CD4-positive, alpha-beta T cell (primary cell): Measurements from ENCODE around the gene CPNE4. TPM values are rescaled to one million over a fixed set of nuclear protein-coding genes. Genes with fewer than 3 reads are reported as not detected.

Source experiments
- ATAC-seq: fragments of 200-7000 bp; cut with Tn5 transposase; one replicate; pipeline ENCODE4 v1.10.0; 2022; ENCODE audit warnings: mild to moderate bottlenecking; ENCODE audit not compliant: poor library complexity
- CTCF ChIA-PET: fragments of 350-600 bp; sonication (Branson Sonifier 250); formaldehyde crosslinking; loops from one replicate; lab custom pipeline; 2021; ENCODE audit warnings: antibody characterized with exemption, inconsistent platforms; lab: Charles Lee
- POLR2A ChIA-PET: fragments of 350-600 bp; sonication (Branson Sonifier 250); formaldehyde crosslinking; loops from one replicate; lab custom pipeline; 2021; ENCODE audit warnings: antibody characterized with exemption, inconsistent platforms; lab: Charles Lee
- DNase-seq, 14 experiments: peaks; one replicate each; pipeline ENCODE4 v3.0.0-alpha.2; 2013 to 2020; ENCODE audit warnings: mixed read lengths in 2 of 14
- H3K27ac ChIP-seq, 2 donors: one replicate each; pipeline versions ENCODE4 v1.5.1 to v1.7.0; 2013; ENCODE audit warnings: low read length in 2 of 2, low read depth in 1 of 2, mild to moderate bottlenecking in 1 of 2
- H3K27me3 ChIP-seq, 2 experiments: 1 replicate in 1 of 2; 2 replicates in 1 of 2; pipeline versions ENCODE4 v1.6.1 to v1.7.0; 2013; ENCODE audit warnings: low read length in 2 of 2, control low read depth in 1 of 2, mild to moderate bottlenecking in 1 of 2, moderate library complexity in 1 of 2; ENCODE audit not compliant: insufficient read depth in 2 of 2, control insufficient read depth in 1 of 2
- H3K36me3 ChIP-seq: one replicate; pipeline ENCODE4 v1.6.1; 2013; ENCODE audit warnings: low read length, control low read depth; ENCODE audit not compliant: insufficient read depth
- H3K4me1 ChIP-seq: one replicate; pipeline ENCODE4 v1.6.1; 2013; ENCODE audit warnings: low read length, control low read depth; ENCODE audit not compliant: insufficient read depth
- H3K4me3 ChIP-seq: one replicate; pipeline ENCODE4 v1.5.1; 2013; ENCODE audit warnings: mild to moderate bottlenecking, low read length, moderate library complexity
- H3K9me3 ChIP-seq, 2 experiments: 1 replicate in 1 of 2; 2 replicates in 1 of 2; pipeline versions ENCODE4 v1.6.1 to v1.7.0; 2013; ENCODE audit warnings: low read length in 2 of 2, mild to moderate bottlenecking in 2 of 2, control low read depth in 1 of 2, moderate library complexity in 1 of 2; ENCODE audit not compliant: control insufficient read depth in 1 of 2, insufficient read depth in 1 of 2
- H3K27ac Mint-ChIP-seq: one replicate; pipeline ENCODE4 v1.8.0; 2020; ENCODE audit warnings: mixed read lengths
- H3K27me3 Mint-ChIP-seq: one replicate; pipeline ENCODE4 v1.8.0; 2021; ENCODE audit warnings: mixed read lengths
- H3K36me3 Mint-ChIP-seq: one replicate; pipeline ENCODE4 v1.8.0; 2021; ENCODE audit warnings: low read depth, mixed read lengths
- H3K4me1 Mint-ChIP-seq: one replicate; pipeline ENCODE4 v1.8.0; 2021; ENCODE audit warnings: low read depth, mixed read lengths
- H3K4me3 Mint-ChIP-seq: one replicate; pipeline ENCODE4 v1.8.0; 2020; ENCODE audit warnings: mild to moderate bottlenecking, mixed read lengths
- H3K9me3 Mint-ChIP-seq: one replicate; pipeline ENCODE4 v1.8.0; 2020; ENCODE audit warnings: mixed read lengths
- intact Hi-C, 2 experiments: fragments of 100-400 bp; cut with DNase I in 1 of 2; cut with micrococcal nuclease in 1 of 2; formaldehyde crosslinking; loops; one replicate each; pipeline versions ENCODE4 v1.15.1 to v1.9.0; 2023 to 2025; cut with DNase I, micrococcal nuclease
- total RNA-seq, 174 experiments: library from RNA in 2 of 174; stranded (reverse) in 2 of 174; gene quantifications; one replicate each; pipeline ENCODE4 v1.2.3 and lab custom pipeline; 2021 to 2026
- TF ChIP-seq, protein P1 (sequence below): fragments of 200-600 bp; IDR thresholded peaks from one replicate; pipeline ENCODE4 v1.8.0; 2022; ENCODE audit warnings: antibody characterized with exemption, mild to moderate bottlenecking

Gene CPNE4
- total RNA-seq, 2 experiments from 2014 or later, result not detected

DNA sequence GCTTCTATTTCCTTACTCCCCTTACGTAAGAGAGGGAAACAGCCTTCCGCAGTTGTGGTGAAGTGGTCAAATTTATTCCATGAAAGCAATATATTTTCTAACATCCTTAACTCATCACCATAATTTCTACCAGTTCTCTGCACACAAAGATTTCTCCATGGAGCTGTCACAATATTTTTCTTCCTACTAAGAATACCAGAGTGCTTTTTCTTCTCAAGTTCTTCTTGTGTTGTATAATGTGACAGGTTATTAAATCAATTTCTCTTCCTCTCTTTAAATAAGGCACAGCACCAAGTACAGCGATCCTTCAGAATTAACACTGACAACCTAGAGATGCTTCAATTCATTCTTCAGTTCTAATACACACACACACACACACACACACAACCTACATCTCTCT, 153.0 kb downstream of the CPNE4 start:
- H3K9me3 ChIP-seq, result peaks cover 0 to 5% of the 10 kb centered on the region in 2 experiments
- DNase-seq, result no peak
- no peaks in the 10 kb centered on the region for H3K36me3 ChIP-seq
- Mint-ChIP-seq H3K9me3 (no peaks in the 10 kb centered on the region), H3K4me3 (no peak overlapping the region), H3K36me3 (no peaks in the 10 kb centered on the region), H3K4me1 (no peaks in the 10 kb centered on the region), H3K27me3 (peaks cover 10% of the 10 kb centered on the region), H3K27ac (no peak overlapping the region)
- no peaks in the 10 kb centered on the region for H3K27me3 ChIP-seq
- H3K4me3 ChIP-seq, result no peak overlapping the region
- ChIA-PET CTCF (interaction anchor here (1.1 kb wide), 1 partner anchor 9 kb away, joined by 3 read pairs; no protein-coding TSS in a partner anchor), POLR2A (no interaction called here)
- H3K27ac ChIP-seq, result no peak overlapping the region
- no peak for ATAC-seq
- intact Hi-C loops, result no loop called here
- TF ChIP-seq, protein P1, sequence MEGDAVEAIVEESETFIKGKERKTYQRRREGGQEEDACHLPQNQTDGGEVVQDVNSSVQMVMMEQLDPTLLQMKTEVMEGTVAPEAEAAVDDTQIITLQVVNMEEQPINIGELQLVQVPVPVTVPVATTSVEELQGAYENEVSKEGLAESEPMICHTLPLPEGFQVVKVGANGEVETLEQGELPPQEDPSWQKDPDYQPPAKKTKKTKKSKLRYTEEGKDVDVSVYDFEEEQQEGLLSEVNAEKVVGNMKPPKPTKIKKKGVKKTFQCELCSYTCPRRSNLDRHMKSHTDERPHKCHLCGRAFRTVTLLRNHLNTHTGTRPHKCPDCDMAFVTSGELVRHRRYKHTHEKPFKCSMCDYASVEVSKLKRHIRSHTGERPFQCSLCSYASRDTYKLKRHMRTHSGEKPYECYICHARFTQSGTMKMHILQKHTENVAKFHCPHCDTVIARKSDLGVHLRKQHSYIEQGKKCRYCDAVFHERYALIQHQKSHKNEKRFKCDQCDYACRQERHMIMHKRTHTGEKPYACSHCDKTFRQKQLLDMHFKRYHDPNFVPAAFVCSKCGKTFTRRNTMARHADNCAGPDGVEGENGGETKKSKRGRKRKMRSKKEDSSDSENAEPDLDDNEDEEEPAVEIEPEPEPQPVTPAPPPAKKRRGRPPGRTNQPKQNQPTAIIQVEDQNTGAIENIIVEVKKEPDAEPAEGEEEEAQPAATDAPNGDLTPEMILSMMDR, result no peak
- H3K4me1 ChIP-seq, result no peaks in the 10 kb centered on the region

DNA sequence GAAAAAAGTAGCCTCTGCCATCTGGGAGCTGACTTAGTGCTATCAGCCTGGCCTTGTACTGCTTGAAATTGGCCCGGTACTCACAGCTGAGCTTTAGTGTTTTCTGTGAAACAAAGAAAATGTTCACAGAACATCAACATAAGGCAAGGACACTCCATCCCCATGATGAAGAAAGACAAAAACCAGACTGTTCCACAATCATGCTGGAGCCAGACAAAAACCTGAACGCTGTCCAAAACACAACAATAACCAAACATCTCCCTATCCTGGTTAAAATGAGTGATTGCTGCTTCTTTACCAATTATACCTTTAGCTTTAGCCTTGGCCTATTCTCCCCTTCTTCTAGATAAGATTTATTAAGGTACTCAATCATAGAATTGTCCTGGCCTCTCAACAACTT, 153.9 kb downstream of the CPNE4 start:
- H3K9me3 Mint-ChIP-seq, result no peaks in the 10 kb centered on the region
- ChIA-PET POLR2A (no interaction called here), CTCF (no interaction called here)
- peaks cover 0 to 2% of the 10 kb centered on the region in 2 experiments for H3K9me3 ChIP-seq
- H3K36me3 Mint-ChIP-seq, result no peaks in the 10 kb centered on the region
- intact Hi-C loops, result no loop called here
- H3K4me3 Mint-ChIP-seq, result no peak overlapping the region
- H3K27me3 ChIP-seq, result no peaks in the 10 kb centered on the region
- TF ChIP-seq, protein P1, result no peak
- H3K27ac Mint-ChIP-seq, result no peak overlapping the region
- DNase-seq, result no peak
- no peak overlapping the region for H3K4me3 ChIP-seq
- ATAC-seq, result no peak
- H3K27ac ChIP-seq, result no peak overlapping the region
- peaks cover 4% of the 10 kb centered on the region for H3K27me3 Mint-ChIP-seq
- no peaks in the 10 kb centered on the region for H3K4me1 ChIP-seq
- H3K4me1 Mint-ChIP-seq, result no peaks in the 10 kb centered on the region
- H3K36me3 ChIP-seq, result no peaks in the 10 kb centered on the region

DNA sequence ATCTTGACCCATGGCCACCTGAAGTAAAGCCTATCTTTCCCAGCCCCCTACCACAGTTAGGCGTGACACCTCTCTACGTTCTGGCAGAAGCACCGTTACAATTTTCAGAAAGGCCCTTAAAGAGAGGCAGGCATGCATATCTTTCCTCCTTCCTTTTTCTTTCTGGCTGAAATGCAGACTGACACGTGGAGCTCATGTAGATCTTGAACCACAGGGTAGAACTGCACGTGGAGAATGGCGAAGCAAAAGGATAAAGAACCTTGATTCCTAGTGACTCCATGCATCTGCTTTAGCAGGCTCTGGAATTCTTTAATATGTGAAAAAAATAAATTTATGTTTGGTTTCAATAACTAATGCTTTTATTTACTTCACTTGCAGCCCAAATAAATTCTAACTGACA, 166.6 kb downstream of the CPNE4 start:
- no peak for ATAC-seq
- Histone ChIP-seq H3K27ac (no peak overlapping the region), H3K36me3 (no peaks in the 10 kb centered on the region), H3K4me1 (no peaks in the 10 kb centered on the region), H3K9me3 (no peaks in the 10 kb centered on the region), H3K4me3 (no peak overlapping the region), H3K27me3 (no peaks in the 10 kb centered on the region)
- Mint-ChIP-seq H3K27ac (no peak overlapping the region), H3K27me3 (peaks cover 7% of the 10 kb centered on the region), H3K4me3 (no peak overlapping the region), H3K4me1 (no peaks in the 10 kb centered on the region), H3K9me3 (no peaks in the 10 kb centered on the region), H3K36me3 (no peaks in the 10 kb centered on the region)
- intact Hi-C loops, result no loop called here
- no peak for DNase-seq
- ChIA-PET POLR2A (no interaction called here), CTCF (no interaction called here)
- TF ChIP-seq, protein P1, result no peak
